ENCODE data around the gene UBE4B. TPM values are rescaled to one million over a fixed set of nuclear protein-coding genes. Genes with fewer than 3 reads are reported as not detected.

The UBE4B gene
- total RNA-seq, 1 experiment from 2014 or later, result 28.1 TPM

- no peaks in the 10 kb centered on the region for H3K4me1 Mint-ChIP-seq (ENCODE audit: low read depth, unreplicated experiment)
- H3K27ac Mint-ChIP-seq (ENCODE audit: unreplicated experiment), result no peak overlapping the region
- no peak for TF ChIP-seq CTCF (IDR thresholded peaks at IDR 0.05; ENCODE audit: unreplicated experiment)
- CTCF ChIA-PET, result interaction anchor here (0.7 kb wide), 1 partner anchor 431 kb away, joined by 3 read pairs; no protein-coding TSS in a partner anchor
- intact Hi-C loops (cut with micrococcal nuclease; ENCODE audit: unreplicated experiment), result no loop called here
- H3K27me3 Mint-ChIP-seq (ENCODE audit: unreplicated experiment), result no peaks in the 10 kb centered on the region
- H3K4me3 Mint-ChIP-seq (ENCODE audit: low read depth, unreplicated experiment), result no peak overlapping the region
- no peaks in the 10 kb centered on the region for H3K9me3 Mint-ChIP-seq (ENCODE audit: low read depth, unreplicated experiment)
- no TSS peak for BruUV-seq (replicated peaks)
- DNase-seq, result no peak
- peaks cover 5% of the 10 kb centered on the region for H3K36me3 Mint-ChIP-seq (ENCODE audit: insufficient read depth, unreplicated experiment)
These were observed 31.1 kb downstream of the UBE4B start for GRCh38 chr1:10063878-10064277.

- no TSS peak for BruUV-seq (replicated peaks)
- no peak overlapping the region for H3K27ac Mint-ChIP-seq (ENCODE audit: unreplicated experiment)
- H3K4me3 Mint-ChIP-seq (ENCODE audit: low read depth, unreplicated experiment), result no peak overlapping the region
- H3K36me3 Mint-ChIP-seq (ENCODE audit: insufficient read depth, unreplicated experiment), result peaks cover 5% of the 10 kb centered on the region
- H3K4me1 Mint-ChIP-seq (ENCODE audit: low read depth, unreplicated experiment), result no peaks in the 10 kb centered on the region
- intact Hi-C loops (cut with micrococcal nuclease; ENCODE audit: unreplicated experiment), result no loop called here
- H3K9me3 Mint-ChIP-seq (ENCODE audit: low read depth, unreplicated experiment), result no peaks in the 10 kb centered on the region
- DNase-seq, result no peak
- TF ChIP-seq CTCF (IDR thresholded peaks at IDR 0.05; ENCODE audit: unreplicated experiment), result no peak
- CTCF ChIA-PET, result interaction anchor here (0.7 kb wide), 2 partner anchors 82 to 430 kb away, joined by 3 read pairs; no protein-coding TSS in a partner anchor
- H3K27me3 Mint-ChIP-seq (ENCODE audit: unreplicated experiment), result no peaks in the 10 kb centered on the region
These were observed 31.9 kb downstream of the UBE4B start for GRCh38 chr1:10064416-10065343.

DNA sequence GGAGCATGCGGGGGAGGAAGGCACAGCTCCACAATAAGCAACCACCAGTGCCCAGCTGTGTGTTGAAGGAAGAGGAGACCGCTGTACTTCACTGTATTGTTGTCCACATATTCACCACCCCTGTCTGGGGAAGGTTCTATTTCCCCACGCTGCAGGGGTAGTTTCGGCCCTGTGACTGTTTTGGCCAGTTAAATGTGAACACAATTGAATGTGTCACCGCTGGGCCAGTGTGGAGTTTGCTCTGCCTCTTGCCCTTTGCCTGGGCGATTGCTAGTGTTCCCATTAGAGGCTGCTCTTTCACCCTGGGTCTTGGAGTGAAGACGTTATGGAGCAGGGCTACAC is 32.6 kb downstream of the UBE4B start:
- no peak overlapping the region for H3K4me3 Mint-ChIP-seq (ENCODE audit: low read depth, unreplicated experiment)
- BruUV-seq (replicated peaks), result no TSS peak

DNA sequence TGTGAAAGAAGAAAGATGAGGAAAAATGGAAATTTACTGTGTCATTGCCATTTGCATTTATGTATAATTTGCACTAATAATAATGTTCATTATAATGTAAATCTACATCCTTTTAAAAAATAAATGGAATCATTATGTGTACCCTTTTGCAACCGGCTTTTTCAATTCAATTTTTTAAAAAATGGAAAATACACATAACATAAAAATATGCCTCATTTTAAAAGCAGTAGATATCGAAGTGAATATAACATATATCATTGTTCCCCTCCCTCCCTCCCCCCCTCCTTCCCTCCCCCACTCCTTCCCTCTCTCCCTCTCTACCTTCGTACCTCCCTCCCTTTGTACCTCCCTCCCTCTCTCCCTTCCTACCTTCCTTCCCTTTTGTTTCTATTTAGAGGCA is 33.0 kb downstream of the UBE4B start:
- intact Hi-C loops (cut with micrococcal nuclease; ENCODE audit: unreplicated experiment), result no loop called here
- peaks cover 5% of the 10 kb centered on the region for H3K36me3 Mint-ChIP-seq (ENCODE audit: insufficient read depth, unreplicated experiment)
- no peak for DNase-seq
- no peak overlapping the region for H3K4me3 Mint-ChIP-seq (ENCODE audit: low read depth, unreplicated experiment)
- H3K4me1 Mint-ChIP-seq (ENCODE audit: low read depth, unreplicated experiment), result no peaks in the 10 kb centered on the region
- H3K27ac Mint-ChIP-seq (ENCODE audit: unreplicated experiment), result no peak overlapping the region
- BruUV-seq (replicated peaks), result no TSS peak
- H3K27me3 Mint-ChIP-seq (ENCODE audit: unreplicated experiment), result no peaks in the 10 kb centered on the region
- CTCF ChIA-PET, result no interaction called here
- no peaks in the 10 kb centered on the region for H3K9me3 Mint-ChIP-seq (ENCODE audit: low read depth, unreplicated experiment)
- TF ChIP-seq CTCF (IDR thresholded peaks at IDR 0.05; ENCODE audit: unreplicated experiment), result no peak

More for the DNA sequence above, 32.6 kb downstream of the UBE4B start:
- H3K27me3 Mint-ChIP-seq (ENCODE audit: unreplicated experiment), result no peaks in the 10 kb centered on the region
- CTCF ChIA-PET, result no interaction called here
- no peak for DNase-seq
- H3K27ac Mint-ChIP-seq (ENCODE audit: unreplicated experiment), result no peak overlapping the region
- TF ChIP-seq CTCF (IDR thresholded peaks at IDR 0.05; ENCODE audit: unreplicated experiment), result no peak
- H3K9me3 Mint-ChIP-seq (ENCODE audit: low read depth, unreplicated experiment), result no peaks in the 10 kb centered on the region
- no peaks in the 10 kb centered on the region for H3K4me1 Mint-ChIP-seq (ENCODE audit: low read depth, unreplicated experiment)
- intact Hi-C loops (cut with micrococcal nuclease; ENCODE audit: unreplicated experiment), result no loop called here
- H3K36me3 Mint-ChIP-seq (ENCODE audit: insufficient read depth, unreplicated experiment), result peaks cover 5% of the 10 kb centered on the region

Measured in Calu3 (cell line).